Smooth muscle cell (in vitro differentiated cells): ENCODE results near the gene TMEM176A. TPM values are rescaled to one million over a fixed set of nuclear protein-coding genes. Genes with fewer than 3 reads are reported as not detected.

ENCODE experiments used
- DNase-seq: peaks from one replicate; lab custom pipeline; 2025; ENCODE audit not compliant: unreplicated experiment; lab: John Stamatoyannopoulos, UW
- H2AFZ ChIP-seq: fragments of 200-600 bp; sonication (generic); 2 replicates; pipeline ENCODE4 v1.6.0; 2016; ENCODE audit warnings: antibody characterized with exemption, low read depth, mild to moderate bottlenecking
- H3F3A ChIP-seq: fragments of 200-600 bp; sonication (generic); 2 replicates; pipeline ENCODE4 v1.6.0; 2017; ENCODE audit warnings: antibody characterized with exemption, low read depth
- H3K27ac ChIP-seq: fragments of 200-600 bp; sonication (generic); 2 replicates; pipeline ENCODE4 v1.5.1; 2016; ENCODE audit warnings: low read depth, mild to moderate bottlenecking
- H3K27me3 ChIP-seq: fragments of 200-600 bp; sonication (generic); 2 replicates; pipeline ENCODE4 v1.6.1; 2016; ENCODE audit warnings: low read depth, mild to moderate bottlenecking
- H3K36me3 ChIP-seq: fragments of 200-600 bp; sonication (generic); 2 replicates; pipeline ENCODE4 v1.5.1; 2016; ENCODE audit warnings: low read depth
- H3K4me1 ChIP-seq: fragments of 200-600 bp; sonication (generic); 2 replicates; pipeline ENCODE4 v1.5.1; 2016; ENCODE audit warnings: low read depth
- H3K4me2 ChIP-seq: fragments of 200-600 bp; sonication (generic); 2 replicates; pipeline ENCODE4 v1.6.0; 2016; ENCODE audit warnings: mild to moderate bottlenecking
- H3K4me3 ChIP-seq: fragments of 200-600 bp; sonication (generic); 2 replicates; pipeline ENCODE4 v1.5.1; 2016; ENCODE audit warnings: mild to moderate bottlenecking
- H3K79me2 ChIP-seq: fragments of 200-600 bp; sonication (generic); 2 replicates; pipeline ENCODE4 v1.6.0; 2016; ENCODE audit warnings: low read depth, mild to moderate bottlenecking
- H3K9ac ChIP-seq: fragments of 200-600 bp; sonication (generic); 2 replicates; pipeline ENCODE4 v1.6.0; 2016; ENCODE audit warnings: low read depth
- H3K9me3 ChIP-seq: fragments of 200-600 bp; sonication (generic); replicated peaks from 2 replicates; pipeline ENCODE4 v1.5.1; 2016; ENCODE audit warnings: low read depth
- H4K20me1 ChIP-seq: fragments of 200-600 bp; sonication (generic); 2 replicates; pipeline ENCODE4 v1.6.0; 2016; ENCODE audit warnings: low read depth
- CTCF ChIP-seq: fragments of 200-600 bp; sonication (generic); IDR thresholded peaks from 2 replicates; pipeline ENCODE4 v1.5.1; 2017; ENCODE audit warnings: borderline replicate concordance, mild to moderate bottlenecking, antibody characterized with exemption; ENCODE audit not compliant: insufficient read depth, poor library complexity, severe bottlenecking
- WGBS: methylation state at CpG from one replicate; pipeline ENCODE4 v1.1.7; 2016; ENCODE audit warnings: low lambda C conversion rate; 5-methylcytosine and 5-hydroxymethylcytosine counted together
- polyA plus RNA-seq: library from polyadenylated mRNA; unstranded; fragments of >200 nt; fragmentation: Nextera tagmentation; extraction: Ambion mirVana; gene quantifications from 2 replicates; pipeline ENCODE4 v1.2.1, GENCODE V29; 2016
- total RNA-seq: library from RNA; depleted of rRNA; stranded (reverse); fragments of >200 nt; gene quantifications from 2 replicates; pipeline ENCODE4 v1.2.3, GENCODE V29; 2014

The TMEM176A gene
- total and polyA plus RNA-seq, 2 experiments from 2014 or later = 52.8 to 105 TPM

DNA sequence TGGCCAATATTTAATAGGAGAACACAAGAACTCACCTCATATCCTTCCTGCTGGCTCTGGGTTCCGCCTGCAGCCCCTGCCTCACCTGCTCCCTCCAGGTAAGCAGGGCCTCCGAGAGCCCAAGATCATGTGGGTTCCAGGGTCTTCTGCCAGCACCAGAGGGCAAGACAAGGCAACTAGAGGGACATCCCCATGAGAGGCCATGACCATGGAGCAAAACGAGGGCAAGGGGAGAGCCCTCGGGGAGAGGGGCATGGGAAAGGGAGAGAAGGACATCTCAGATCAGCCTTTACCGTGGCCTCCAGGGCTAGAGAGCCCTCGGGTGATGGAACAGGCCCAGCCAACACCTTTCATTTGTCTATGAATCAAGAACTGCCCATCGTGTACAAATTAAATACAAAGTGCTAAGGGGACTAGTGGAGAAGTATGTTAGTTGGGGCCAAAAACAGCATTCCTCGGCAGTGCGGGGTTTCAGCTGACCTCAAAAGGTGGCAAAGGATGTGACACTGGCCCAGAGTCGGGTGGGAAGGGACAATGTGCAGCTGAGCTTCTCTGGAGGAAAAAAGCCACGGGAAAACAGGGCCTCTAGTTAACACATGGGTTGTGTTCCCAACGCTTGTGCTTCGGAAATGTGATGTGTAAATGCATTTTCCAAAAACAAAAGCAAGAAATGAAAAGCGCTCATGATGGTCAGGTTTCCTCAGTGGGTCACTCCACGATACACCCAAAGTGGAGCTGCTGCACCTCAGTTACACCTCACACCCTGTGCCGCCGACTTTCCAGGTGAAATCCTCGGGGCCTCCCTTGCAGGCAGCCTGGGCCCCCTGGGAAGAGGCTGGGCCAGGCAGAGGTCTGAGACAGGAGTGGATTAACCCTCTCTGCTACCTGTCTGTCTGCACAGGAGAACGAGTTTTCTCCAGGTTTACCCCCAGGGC is 53.8 kb downstream of the TMEM176A start:
- no peaks in the 10 kb centered on the region for H3K36me3 ChIP-seq
- no peak for DNase-seq

More for the DNA sequence above, 53.8 kb downstream of the TMEM176A start:
- WGBS = 89% methylated on average over 19 of the region's 19 CpGs
- no peaks in the 10 kb centered on the region for H4K20me1 ChIP-seq
- no peak overlapping the region for H3K9ac ChIP-seq
- H3K4me2 ChIP-seq = no peak overlapping the region
- H3F3A ChIP-seq = no peaks in the 10 kb centered on the region
- no peak overlapping the region for H3K4me3 ChIP-seq
- TF ChIP-seq CTCF = no peak
- no peaks in the 10 kb centered on the region for H3K4me1 ChIP-seq
- peaks cover 5% of the 10 kb centered on the region for H3K27me3 ChIP-seq
- no peak overlapping the region for H3K27ac ChIP-seq
- H3K9me3 ChIP-seq = no peaks in the 10 kb centered on the region
- no peaks in the 10 kb centered on the region for H3K79me2 ChIP-seq
- no peak overlapping the region for H2AFZ ChIP-seq

Other genes starting within 250 kb of the TMEM176A start
- not detected in 2 replicates for gene GIMAP4, start 233.4 kb upstream of the TMEM176A start, total RNA-seq
- gene GIMAP4, start 233.4 kb upstream of the TMEM176A start, polyA plus RNA-seq = not detected in 2 replicates
- not detected in 2 replicates for gene GIMAP6, start 168.4 kb upstream of the TMEM176A start, total RNA-seq
- not detected in 2 replicates for gene GIMAP6, start 168.4 kb upstream of the TMEM176A start, polyA plus RNA-seq
- not detected in 2 replicates for gene GIMAP2, start 115.1 kb upstream of the TMEM176A start, total RNA-seq
- gene GIMAP2, start 115.1 kb upstream of the TMEM176A start, polyA plus RNA-seq = 0.14 TPM in 1 of 2 replicates, not detected in the other
- not detected in 2 replicates for gene GIMAP1, start 84.2 kb upstream of the TMEM176A start, total RNA-seq
- gene GIMAP1, start 84.2 kb upstream of the TMEM176A start, polyA plus RNA-seq = not detected in 2 replicates
- gene GIMAP5, start 63.4 kb upstream of the TMEM176A start, total RNA-seq = not detected in 2 replicates
- gene GIMAP5, start 63.4 kb upstream of the TMEM176A start, polyA plus RNA-seq = not detected in 2 replicates
- 52.8 and 78.8 TPM in 2 replicates for gene TMEM176B, start 405 bp upstream of the TMEM176A start, total RNA-seq
- gene TMEM176B, start 405 bp upstream of the TMEM176A start, polyA plus RNA-seq = 90.5 and 108 TPM in 2 replicates
- gene AOC1, start 51.7 kb downstream of the TMEM176A start, total RNA-seq = not detected in 2 replicates
- 0.45 TPM in 1 of 2 replicates, not detected in the other for gene AOC1, start 51.7 kb downstream of the TMEM176A start, polyA plus RNA-seq
- gene KCNH2, start 177.6 kb downstream of the TMEM176A start, total RNA-seq = 12.9 and 13.3 TPM in 2 replicates
- 32.1 and 37.7 TPM in 2 replicates for gene KCNH2, start 177.6 kb downstream of the TMEM176A start, polyA plus RNA-seq
- gene NOS3, start 190.2 kb downstream of the TMEM176A start, total RNA-seq = 3.4 and 6.2 TPM in 2 replicates
- gene NOS3, start 190.2 kb downstream of the TMEM176A start, polyA plus RNA-seq = 7.8 and 11.7 TPM in 2 replicates
- 1.7 and 2.6 TPM in 2 replicates for gene ATG9B, start 223.7 kb downstream of the TMEM176A start, total RNA-seq
- gene ATG9B, start 223.7 kb downstream of the TMEM176A start, polyA plus RNA-seq = 6.5 and 16.6 TPM in 2 replicates
- 17.3 and 23.4 TPM in 2 replicates for gene ABCB8, start 227.7 kb downstream of the TMEM176A start, total RNA-seq
- 24.2 and 27.0 TPM in 2 replicates for gene ABCB8, start 227.7 kb downstream of the TMEM176A start, polyA plus RNA-seq
- 2.2 and 2.3 TPM in 2 replicates for gene ASIC3, start 247.8 kb downstream of the TMEM176A start, total RNA-seq
- 2.0 and 4.7 TPM in 2 replicates for gene ASIC3, start 247.8 kb downstream of the TMEM176A start, polyA plus RNA-seq